HG03103 (cell line): ENCODE measurements around the gene EDC3.

ENCODE experiments used
- ATAC-seq: cut with Tn5 transposase; IDR thresholded peaks from one replicate; pipeline ENCODE4 v1.9.1; 2021; ENCODE audit warnings: low read depth; ENCODE audit not compliant: unreplicated experiment

EDC3 gene

DNA sequence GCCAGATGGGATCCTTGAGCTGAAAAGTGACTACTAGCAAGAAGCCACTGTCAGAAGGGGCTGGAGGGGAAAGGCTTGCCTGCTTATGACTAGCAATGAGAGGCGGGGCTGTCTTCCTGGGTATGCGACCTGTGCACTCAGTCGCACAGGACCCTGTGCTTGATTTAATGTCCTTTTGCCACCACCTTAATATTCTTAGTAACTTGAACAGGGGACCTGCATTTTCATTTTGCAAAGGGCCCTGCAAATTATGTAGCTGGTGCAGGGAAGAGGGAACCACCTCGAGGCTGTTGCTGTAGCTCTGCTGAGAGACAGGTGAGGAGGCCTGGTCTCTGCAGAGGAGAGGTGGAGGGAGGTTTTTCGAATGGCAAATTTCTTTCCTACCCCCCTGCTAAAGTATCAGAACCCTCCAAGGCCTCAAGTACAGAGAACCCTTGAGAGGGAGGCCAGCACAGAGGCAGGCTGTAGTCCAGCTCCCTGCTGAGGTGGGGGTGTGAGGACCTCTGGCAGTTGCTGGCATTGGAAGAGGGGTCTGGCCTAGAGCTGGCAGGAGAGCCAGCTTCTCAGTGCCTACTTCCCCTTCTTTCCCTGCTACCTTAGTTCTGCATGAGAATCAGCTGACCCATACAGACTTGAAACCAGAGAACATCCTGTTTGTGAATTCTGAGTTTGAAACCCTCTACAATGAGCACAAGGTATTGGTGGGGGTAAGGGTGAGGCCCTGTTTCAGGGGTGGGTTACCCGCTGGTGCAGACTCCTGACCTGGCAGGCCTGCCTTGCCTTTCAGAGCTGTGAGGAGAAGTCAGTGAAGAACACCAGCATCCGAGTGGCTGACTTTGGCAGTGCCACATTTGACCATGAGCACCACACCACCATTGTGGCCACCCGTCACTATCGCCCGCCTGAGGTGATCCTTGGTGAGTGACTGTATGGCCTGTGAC is 68.8 kb downstream of the EDC3 start:
- ATAC-seq, result peak; percentile 47

DNA sequence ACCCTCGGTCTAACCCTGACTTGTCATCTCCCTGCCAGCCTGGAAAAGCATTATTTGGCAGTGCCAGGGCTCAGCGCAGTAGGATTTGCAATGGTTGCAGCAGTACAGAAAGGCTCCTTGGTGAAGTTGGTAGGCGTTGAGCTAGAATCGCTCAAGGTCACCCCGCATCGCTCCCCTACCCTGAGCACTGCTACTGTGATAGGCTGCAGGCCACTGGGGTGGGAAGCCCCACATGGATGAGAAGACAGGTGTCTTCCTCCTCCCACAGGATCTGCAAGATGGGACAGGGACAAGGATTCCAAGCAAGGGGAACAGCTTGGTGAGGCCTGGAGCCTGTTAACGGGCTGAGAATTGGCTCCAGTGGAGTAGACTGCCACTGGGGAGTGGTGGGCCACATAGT is 69.5 kb downstream of the EDC3 start:
- no peak for ATAC-seq

DNA sequence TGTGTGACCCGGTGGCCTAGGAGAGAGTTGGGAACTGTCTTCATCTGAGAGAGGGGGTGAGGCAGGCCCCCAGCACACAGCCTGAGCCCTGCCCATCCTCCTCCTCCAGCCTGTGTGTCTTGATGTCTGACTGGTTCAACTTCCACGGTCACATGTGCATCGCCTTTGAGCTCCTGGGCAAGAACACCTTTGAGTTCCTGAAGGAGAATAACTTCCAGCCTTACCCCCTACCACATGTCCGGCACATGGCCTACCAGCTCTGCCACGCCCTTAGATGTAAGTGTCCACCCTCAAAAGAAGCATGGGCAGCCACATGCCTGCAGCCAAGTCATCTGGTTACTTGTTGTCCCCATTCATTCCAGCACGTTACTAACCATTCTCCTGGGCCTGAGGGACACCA is 70.1 kb downstream of the EDC3 start:
- ATAC-seq, result no peak

DNA sequence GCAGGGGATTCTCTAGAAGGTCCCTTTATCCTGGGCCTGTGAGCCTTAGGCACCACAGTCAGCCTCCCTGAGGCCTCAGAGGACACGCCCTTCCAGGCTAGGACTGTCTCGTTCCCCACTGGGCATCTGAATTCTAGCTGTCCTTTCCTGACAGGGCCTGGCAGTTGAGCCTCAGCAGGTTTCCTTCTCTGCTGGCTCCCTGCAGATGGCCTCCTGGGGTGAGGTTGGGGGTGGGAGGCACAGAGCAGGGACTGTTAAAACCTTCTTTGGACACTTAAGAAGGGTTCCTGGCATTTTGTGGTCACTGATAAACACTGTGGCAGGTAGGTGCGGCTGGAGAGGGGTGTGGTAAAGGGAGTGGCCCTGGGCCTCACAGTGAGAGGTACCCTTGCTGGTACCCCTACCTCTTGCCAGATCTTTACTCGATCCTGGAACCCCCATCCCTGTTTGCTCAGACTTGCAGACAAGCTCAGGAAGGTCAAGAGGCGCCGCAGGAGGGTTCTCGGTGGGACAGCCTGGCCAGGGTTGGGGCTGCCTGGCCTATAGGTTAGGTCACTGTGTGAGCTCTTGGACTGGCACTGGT is 71.7 kb downstream of the EDC3 start:
- no peak for ATAC-seq

DNA sequence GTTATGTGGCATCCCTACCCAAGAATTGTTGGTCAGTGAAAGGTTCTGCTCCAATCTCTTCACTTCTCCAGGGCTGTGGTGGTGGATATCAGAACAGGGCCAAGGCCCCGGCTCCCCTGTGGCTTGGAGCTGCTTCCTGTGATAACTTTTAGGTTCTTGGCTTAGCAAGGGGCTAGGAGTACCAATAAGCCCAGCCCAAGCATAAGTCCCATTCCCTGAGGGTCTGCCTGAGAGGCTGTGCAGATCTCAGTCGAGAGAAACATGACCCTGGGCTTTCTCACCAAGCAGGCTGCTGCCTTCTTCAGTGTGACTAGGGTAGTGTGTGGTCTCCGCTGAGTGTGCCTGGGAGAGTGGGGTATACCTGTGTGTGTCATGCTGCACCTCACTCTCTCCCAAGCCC is 73.1 kb downstream of the EDC3 start:
- no peak for ATAC-seq

DNA sequence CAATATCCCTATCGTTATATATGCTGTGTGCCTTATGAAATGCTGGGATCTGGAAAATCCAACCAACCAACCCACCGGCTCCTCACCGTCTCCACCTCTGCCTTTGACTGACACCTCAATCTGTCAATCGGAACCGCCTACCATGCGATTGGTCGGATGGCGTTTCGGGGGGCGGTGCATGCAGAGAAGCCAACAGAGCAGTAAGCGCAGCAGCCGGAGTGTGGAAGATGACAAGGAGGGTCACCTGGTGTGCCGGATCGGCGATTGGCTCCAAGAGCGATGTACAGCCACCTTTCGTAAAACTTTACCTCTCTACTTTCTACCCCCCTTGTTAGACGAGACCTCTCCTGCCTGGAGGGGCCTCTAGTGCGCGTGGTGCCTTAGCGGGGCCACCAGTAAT is 73.9 kb downstream of the EDC3 start:
- ATAC-seq, result no peak

DNA sequence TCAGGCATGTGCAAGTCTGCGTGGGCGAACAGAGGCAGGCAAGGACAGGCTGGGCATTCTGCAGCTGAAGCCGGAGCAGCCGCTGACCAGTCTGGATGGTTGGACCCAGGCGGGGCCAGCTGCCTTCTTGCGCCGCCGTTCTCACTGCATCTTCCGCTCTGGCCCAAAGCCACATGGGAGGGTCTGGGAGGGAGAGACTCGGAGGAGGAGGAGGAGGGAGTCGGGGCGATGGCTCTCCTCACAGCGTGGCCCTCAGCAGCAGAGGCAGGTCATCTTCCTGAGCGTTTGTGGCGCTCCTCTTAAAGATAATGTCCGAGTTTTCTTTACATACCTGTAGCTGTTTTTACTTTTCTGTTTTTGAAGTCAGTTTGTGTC is 74.3 kb downstream of the EDC3 start:
- ATAC-seq, result no peak

DNA sequence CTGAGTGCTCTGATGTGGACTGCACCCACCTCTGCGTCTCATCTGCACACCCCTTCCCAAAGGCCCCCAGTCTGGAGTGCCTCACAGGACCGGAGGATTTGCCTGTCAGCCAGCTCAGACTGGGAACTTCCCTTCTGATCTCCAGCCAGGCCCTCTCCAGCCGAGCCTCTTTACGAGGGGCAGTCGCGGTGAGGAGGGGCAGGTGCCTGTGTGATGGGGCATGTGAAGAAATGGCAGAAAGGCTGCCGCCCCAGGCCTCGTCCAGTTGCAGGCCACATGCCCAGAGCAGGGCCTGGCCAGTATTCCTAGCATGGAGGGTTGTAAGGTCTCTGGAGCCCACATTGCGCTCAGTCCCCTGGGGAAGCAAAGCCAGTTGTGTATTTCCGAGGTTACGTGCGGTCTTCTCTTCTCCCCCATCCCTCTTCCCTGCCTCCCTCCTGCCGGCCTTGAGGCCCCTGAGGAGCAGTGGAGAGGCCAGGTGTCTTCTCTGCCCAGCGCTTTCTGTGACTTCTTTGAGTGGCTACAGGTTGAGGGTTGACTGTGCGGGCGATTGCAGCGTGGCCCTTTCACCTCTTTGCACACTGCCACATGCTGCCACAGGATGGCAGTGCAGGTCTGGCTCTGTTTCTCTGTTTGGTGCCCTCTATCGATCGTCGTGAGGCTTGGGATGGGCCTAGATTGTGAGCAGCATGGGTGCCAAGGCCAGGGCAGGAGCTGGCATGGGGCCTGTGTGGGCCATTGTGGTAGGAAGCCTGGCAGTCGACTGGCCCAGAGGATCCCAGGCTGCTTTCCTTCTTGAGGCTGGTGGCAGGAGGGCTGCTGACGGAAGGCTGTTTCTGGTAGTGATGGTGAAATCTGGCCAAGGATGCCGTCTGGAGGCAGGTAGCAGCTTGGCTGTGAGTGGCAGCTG is 74.9 kb downstream of the EDC3 start:
- ATAC-seq, result no peak

DNA sequence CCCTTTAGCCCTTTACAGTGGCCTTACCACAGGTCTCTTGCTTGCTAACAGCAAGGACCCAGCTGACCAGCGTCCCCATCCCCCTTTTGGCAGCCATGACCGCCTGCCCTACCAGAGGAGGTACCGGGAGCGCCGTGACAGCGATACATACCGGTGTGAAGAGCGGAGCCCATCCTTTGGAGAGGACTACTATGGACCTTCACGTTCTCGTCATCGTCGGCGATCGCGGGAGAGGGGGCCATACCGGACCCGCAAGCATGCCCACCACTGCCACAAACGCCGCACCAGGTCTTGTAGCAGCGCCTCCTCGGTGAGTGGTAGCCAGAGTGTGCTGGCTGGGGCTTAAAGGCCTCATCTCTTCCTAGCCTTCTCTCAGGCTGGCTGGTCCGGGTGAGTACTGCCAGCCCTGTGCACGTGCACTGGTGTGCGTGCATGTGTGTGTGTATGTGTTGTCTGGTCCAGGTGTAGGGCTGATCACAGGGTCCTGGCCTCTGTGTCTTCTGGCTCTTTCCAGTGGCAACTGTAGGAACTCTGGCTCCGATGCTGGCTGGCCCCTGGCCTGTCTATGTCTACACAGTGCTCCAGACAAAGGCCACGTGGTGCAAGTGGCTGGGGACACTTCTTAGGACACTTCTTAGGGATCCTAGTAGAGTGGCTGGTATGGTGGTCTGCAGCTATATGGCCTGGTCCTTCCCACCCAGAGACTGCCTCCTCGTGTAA is 75.7 kb downstream of the EDC3 start:
- no peak for ATAC-seq

DNA sequence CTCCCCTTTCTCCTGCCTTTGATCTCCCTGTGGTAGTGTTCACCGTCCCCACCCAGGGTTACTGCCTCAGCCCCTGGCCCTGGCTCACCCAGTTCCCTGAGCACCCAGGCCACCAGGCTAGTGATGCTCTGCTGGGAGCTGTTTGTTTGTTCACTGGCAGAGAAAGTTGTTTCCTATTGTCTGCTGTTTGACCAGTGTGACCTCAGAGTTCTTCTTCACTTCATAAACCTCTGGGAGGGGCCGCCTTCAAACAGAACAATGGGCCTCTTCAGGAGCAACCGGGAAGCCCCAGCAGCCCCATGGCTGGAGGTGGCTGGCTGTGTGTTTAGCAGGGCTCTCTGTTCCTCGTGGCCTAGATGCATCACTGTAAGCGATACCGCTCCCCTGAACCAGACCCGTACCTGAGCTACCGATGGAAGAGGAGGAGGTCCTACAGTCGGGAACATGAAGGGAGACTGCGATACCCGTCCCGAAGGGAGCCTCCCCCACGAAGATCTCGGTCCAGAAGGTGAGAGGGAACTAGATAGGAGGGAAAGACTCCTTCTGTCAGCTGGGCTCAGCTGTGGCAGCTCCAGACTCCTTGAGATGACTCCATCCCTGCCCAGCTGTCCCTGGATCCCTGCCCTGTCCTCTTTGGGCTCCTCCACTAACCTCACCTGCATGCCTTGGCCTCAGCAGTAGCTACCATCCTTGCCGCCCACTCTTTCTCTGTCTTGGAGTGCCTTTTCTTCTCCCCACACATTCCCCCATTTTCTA is 76.8 kb downstream of the EDC3 start:
- ATAC-seq, result no peak

DNA sequence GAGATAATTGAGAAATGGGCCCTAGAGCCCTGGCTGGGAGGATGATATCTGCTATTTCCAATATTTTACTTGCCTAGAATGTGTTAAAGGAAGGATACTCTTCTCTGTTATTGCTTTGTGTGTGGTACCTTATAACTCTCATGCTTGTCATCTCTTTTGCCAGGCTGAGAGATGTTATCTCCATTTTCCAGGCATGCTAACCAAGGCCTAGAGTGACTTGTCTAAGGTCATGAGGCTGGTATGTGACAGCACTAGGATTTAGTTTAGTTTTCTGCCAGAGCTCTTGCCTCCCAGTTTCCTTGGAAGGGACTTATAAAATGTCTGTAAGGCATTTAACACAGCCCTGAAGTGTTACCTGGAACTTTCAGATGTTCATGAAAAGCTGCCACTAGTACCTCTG is 78.8 kb downstream of the EDC3 start:
- no peak for ATAC-seq

DNA sequence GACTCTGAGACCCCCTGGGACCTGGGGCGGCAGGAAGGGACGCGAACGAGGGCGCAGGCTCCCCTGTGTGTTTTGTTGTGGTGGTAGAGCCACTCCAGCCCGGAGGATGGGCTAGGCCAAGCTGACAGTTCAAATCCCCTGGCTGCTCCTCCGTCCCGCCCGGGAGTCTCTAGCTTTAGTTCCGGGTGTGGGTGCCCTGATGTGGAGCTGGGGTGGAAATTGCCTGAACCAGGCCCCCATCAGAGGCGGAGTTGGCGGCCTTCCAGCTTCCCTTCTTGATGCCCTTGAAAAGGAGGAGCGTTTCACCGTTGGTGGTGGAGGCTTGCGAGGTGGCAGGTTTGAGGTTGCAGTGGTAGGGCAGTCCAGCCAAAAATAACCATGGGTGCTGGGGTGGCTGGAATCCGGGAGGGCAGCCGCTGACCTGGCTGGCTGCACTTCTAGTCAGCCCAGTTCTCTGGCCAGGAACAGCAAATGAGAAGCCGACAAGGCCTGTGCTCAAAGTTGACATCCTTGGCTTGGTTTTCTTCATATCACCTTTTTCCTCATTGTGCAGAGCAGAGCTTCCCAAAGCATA is 79.4 kb downstream of the EDC3 start:
- ATAC-seq, result no peak

DNA sequence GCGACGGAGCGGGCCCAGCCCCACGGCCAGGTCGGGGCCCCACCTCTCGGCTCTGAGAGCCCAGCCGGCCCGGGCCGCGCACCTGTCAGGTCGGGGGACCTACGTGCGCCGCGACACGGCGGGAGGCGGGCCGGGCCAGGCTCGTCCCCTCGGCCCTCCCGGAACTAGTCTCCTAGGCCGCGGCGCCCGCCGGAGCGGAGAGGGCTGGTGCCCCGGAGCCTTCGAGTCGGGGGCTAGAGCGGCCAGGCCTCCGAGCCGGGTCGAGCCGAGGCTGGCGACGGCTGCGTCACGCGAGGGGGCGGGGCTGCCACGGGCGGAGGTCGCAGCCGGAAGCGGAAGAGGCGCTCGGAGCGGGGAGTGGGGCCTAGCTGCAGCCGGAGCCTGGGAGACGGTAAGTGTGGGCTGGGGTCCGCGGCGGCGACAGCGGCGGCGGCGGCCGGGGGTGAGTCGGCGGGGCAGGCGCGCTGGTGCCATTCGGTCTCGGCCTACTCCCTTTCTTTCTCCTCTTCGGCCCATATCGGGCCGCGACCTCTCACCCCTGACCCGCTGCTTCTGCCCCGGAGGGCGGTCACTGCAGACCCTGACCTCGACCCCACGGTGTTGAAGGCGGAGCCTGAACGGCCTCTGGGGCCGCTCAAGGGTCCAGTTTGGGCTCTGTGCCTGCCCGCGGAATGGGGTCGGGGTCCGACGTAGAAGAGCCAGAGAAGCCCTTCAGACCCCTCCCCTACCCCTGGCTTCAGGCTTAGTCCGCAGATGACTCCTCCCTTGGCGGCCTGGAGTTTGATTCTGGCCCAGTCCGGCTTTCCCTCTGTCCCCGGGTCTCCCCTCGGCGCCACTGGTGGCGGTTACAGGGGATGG is 80.1 kb downstream of the EDC3 start, which contains the start of gene CLK3:
Gene CLK3, plus strand, starts transcription at position 329 of the 858 bp plus-strand sequence. CDS start 3,361 bp downstream, outside the sequence.
- ATAC-seq, result peak; percentile 62

DNA sequence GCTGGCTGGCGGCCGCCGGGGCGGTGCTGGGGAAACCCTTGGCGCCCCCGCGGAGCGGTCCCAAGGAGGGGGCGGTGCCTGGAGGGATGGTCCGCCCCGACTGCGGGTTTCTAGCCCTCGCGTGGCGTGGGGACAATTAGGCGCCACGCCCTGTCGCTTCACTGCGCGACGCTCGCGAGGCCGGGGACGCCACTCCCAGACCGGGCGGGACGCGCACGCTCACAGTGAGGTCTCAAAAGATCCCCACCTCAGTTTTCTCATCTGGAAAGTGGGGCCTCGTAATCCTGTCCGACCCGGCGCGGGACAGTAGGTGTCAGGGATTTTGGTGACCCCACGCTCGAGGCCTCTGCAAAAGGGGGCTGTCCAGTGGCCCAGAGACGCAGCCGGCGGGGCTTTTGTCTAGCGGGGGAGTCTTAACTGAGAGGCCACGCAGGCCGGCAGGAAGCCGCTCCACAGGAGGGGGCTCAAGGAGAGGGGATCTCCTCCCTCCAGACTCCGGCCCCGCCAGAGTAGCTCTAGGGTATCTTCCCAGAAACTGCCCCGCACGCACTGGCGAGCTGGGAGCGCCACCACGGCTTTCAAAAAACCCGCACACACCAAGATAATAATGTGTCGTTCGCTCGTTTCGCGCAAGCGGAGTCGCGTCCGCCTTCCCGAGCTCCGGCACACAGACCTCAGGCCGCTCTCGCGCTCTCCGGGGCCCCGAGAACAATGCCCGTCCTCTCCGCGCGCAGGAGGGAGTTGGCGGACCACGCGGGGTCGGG is 80.9 kb downstream of the EDC3 start:
- peak; percentile 39 for ATAC-seq

DNA sequence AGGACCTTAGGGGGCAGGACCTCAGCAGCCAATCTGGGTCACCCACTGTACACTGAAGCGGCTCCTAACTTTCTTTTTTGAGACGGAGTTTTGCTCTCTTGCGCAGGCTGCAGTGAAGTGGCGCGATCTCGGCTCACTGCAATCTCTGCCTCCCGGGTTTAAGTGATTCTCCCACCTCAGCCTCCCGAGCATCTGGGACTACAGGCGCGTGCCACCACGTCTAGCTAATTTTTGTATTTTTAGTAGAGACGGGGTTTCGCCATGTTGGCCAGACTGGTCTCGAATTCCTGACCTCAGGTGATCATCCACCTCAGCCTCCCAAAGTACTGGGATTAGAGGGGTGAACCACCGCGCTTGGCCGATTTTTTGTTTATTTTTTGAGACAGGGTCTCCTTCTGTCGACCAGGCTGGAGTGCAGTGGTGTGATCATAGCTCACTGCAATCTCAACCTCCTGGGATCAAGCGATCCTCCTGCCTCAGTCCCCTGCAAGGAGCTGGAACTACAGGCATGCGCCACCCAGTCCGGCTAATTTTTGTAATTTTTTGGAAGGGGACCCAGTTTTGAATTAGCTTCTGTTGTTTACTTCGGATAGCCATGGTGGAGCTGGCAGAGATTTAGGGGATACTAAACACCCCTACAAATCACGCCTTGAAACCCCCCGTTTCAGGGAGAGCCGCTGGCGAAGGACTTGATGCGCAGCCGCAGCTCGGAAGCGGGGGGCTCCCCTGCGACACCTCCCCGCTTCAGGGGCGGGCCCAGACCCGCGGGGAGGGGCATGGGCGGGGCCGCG is 81.7 kb downstream of the EDC3 start:
- ATAC-seq, result no peak

DNA sequence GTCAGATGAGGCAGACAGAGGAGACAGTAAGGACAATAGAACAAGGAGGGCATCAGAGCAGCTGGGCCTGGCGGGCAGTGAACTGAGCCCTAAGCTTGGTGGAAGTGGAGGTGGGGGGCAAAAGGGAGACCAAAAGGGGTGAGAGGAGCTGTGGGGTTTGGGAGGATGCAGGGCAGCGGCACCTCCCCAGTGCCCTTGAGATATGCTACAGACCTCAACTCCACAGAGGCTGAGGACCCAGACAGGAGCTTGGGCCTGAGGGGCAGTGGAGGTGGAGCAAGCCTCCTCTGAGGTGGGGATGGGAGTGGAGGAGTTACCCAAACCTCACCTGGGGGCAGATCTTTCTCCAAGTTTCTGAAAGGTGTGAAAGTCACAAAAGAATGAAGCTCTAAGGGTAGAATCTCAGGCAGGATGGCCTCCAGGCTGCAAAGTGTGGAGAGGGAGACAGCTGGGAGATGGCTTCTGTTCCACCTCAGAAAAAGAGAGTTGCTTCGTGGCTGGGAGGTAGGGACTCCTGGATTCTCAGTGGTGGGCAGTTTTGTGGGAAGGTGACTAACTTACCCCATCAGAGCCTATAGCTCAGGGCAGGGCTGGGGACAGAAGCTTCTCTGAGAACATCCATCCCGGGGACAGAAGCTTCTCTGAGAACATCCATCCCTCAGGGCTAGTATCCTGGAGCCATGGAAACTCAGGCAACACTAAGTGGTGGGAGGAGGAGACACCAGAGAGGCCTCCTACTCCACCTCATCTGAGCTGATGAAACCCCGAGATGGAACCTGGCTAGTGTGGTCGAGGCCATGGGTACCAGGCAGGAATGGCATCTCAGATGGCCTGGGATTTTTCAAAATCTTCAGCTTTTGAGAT is 82.5 kb downstream of the EDC3 start:
- ATAC-seq, result no peak
